Measurements from ENCODE around the gene DMAC1.

DNA sequence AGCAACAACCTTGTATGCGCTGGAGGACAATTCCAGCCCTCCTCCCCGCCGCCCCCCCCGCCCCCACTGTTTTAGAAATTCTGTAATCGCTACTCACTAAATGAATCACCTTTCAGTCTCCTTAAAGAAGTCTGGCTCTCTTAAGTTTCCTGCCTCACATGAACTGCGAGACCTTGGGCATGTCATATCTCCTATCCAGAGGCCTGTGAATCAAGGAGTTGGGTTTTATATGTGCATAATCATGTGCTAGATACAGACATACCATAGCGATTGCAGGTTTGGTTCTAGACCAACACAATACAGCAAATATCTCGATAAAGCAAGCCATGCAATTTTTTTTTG is 337 bp upstream of the DMAC1 start:
- TF ChIP-seq CTCF (IDR thresholded peaks at IDR 0.05; ENCODE audit: low read depth, low read length): no peak
- TF ChIP-seq, protein P1, sequence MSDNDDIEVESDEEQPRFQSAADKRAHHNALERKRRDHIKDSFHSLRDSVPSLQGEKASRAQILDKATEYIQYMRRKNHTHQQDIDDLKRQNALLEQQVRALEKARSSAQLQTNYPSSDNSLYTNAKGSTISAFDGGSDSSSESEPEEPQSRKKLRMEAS (IDR thresholded peaks at IDR 0.05; ENCODE audit: low read depth, low read length): no peak

All from NB4 (cell line).